Thyroid gland (tissue), 4 donors: ENCODE measurements around the gene MAP1LC3B. TPM values are rescaled to one million over a fixed set of nuclear protein-coding genes. Genes with fewer than 3 reads are reported as not detected.

Experiments
- DNase-seq, 2 donors: peaks; one replicate each; pipeline ENCODE4 v3.0.0-alpha.2; 2019
- H3K27ac ChIP-seq, 3 donors: fragments of 200-600 bp; sonication (generic); 1 replicate in 2 of 3; 2 replicates in 1 of 3; pipeline ENCODE4 v1.5.1; 2016 to 2019; ENCODE audit warnings: mild to moderate bottlenecking in 1 of 3, moderate library complexity in 1 of 3
- H3K27me3 ChIP-seq: fragments of 200-600 bp; sonication (generic); one replicate; pipeline ENCODE4 v1.5.1; 2019
- H3K36me3 ChIP-seq, 2 donors: fragments of 200-600 bp; sonication (generic); one replicate each; pipeline ENCODE4 v1.5.1; 2016 to 2019
- H3K4me1 ChIP-seq, 2 donors: fragments of 200-600 bp; sonication (generic); one replicate each; pipeline ENCODE4 v1.5.1; 2017 to 2019
- H3K4me3 ChIP-seq, 3 donors: fragments of 200-600 bp; sonication (generic); replicated peaks in 1 of 3; 1 replicate in 2 of 3; 2 replicates in 1 of 3; pipeline ENCODE4 v1.5.1; 2016; ENCODE audit warnings: mild to moderate bottlenecking in 1 of 3
- H3K9me3 ChIP-seq: fragments of 200-600 bp; sonication (generic); one replicate; pipeline ENCODE4 v1.5.1; 2017
- POLR2A ChIP-seq, 2 donors: fragments of 450-650 bp; IDR thresholded peaks; one replicate each; pipeline ENCODE4 v1.6.1; 2017; ENCODE audit warnings: antibody characterized with exemption in 2 of 2, mild to moderate bottlenecking in 2 of 2, moderate library complexity in 1 of 2
- WGBS, 2 donors: methylation state at CpG; one replicate each; pipeline ENCODE4 v1.1.5; 2017; 5-methylcytosine and 5-hydroxymethylcytosine counted together
- intact Hi-C: fragments of 100-400 bp; cut with DNase I; formaldehyde crosslinking; loops from one replicate; pipeline ENCODE4 v1.15.1; 2023
- total RNA-seq, 4 donors: library from RNA; depleted of rRNA; stranded (reverse); fragments of >200 nt; gene quantifications; one replicate each; pipeline ENCODE4 v1.2.3, GENCODE V29; 2016
- TF ChIP-seq, protein P1 (sequence below), 6 experiments: fragments of 200-600 bp in 3 of 6; fragments of 450-650 bp in 3 of 6; sonication (generic) in 3 of 6; IDR thresholded peaks; one replicate each; pipeline ENCODE4 v1.5.1; 2016 to 2019; ENCODE audit warnings: antibody characterized with exemption in 6 of 6, mild to moderate bottlenecking in 2 of 6, inconsistent platforms in 1 of 6, moderate library complexity in 1 of 6

MAP1LC3B gene
- total RNA-seq, 4 donors from 2014 or later: 51.8 to 84.3 (median 67.3) TPM

DNA sequence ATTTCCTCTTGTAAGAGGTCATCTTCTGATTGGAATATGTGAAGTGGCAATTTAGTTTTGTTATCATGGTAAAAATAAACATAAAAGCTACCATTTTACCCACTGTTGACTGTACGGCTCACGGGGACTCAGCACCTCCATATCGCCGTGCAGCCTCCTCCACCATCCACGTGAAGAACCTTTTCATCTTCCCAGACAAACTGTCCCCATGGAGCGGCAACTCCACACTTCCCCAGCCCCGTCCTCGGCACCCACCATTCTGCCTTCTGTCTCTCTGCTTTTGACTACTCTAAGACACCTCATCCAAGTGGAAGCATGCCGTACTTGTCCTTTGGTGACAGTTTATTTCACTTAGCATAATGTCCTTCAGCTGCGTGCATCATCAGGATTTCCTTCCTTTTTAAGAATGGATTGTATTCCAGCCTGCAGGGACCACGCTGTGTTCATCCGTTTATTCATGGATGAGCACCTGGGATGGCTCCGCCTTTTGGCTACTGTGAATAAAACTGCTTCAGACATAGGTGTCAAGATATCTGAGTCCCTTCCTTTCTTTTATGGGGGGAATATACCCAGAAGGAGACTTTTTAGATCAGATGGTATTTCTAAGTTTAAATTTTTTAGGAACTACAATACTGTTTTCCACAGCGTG, 22.9 kb upstream of the MAP1LC3B start:
- Histone ChIP-seq H3K27me3 (no peaks in the 10 kb centered on the region), H3K9me3 (no peaks in the 10 kb centered on the region), H3K4me1 (peaks cover 4 to 26% of the 10 kb centered on the region in 2 donors), H3K27ac (no peak overlapping the region), H3K36me3 (peaks cover 0 to 8% of the 10 kb centered on the region in 2 donors), H3K4me3 (no peak overlapping the region)
- intact Hi-C loops: no loop called here
- WGBS, 2 donors: 81 to 89% methylated on average over 14 of the region's 14 CpGs
- TF ChIP-seq, protein P1, sequence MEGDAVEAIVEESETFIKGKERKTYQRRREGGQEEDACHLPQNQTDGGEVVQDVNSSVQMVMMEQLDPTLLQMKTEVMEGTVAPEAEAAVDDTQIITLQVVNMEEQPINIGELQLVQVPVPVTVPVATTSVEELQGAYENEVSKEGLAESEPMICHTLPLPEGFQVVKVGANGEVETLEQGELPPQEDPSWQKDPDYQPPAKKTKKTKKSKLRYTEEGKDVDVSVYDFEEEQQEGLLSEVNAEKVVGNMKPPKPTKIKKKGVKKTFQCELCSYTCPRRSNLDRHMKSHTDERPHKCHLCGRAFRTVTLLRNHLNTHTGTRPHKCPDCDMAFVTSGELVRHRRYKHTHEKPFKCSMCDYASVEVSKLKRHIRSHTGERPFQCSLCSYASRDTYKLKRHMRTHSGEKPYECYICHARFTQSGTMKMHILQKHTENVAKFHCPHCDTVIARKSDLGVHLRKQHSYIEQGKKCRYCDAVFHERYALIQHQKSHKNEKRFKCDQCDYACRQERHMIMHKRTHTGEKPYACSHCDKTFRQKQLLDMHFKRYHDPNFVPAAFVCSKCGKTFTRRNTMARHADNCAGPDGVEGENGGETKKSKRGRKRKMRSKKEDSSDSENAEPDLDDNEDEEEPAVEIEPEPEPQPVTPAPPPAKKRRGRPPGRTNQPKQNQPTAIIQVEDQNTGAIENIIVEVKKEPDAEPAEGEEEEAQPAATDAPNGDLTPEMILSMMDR (IDR thresholded peaks at IDR 0.05): no peak
- no peak for TF ChIP-seq POLR2A (IDR thresholded peaks at IDR 0.05)
- no peak for DNase-seq

DNA sequence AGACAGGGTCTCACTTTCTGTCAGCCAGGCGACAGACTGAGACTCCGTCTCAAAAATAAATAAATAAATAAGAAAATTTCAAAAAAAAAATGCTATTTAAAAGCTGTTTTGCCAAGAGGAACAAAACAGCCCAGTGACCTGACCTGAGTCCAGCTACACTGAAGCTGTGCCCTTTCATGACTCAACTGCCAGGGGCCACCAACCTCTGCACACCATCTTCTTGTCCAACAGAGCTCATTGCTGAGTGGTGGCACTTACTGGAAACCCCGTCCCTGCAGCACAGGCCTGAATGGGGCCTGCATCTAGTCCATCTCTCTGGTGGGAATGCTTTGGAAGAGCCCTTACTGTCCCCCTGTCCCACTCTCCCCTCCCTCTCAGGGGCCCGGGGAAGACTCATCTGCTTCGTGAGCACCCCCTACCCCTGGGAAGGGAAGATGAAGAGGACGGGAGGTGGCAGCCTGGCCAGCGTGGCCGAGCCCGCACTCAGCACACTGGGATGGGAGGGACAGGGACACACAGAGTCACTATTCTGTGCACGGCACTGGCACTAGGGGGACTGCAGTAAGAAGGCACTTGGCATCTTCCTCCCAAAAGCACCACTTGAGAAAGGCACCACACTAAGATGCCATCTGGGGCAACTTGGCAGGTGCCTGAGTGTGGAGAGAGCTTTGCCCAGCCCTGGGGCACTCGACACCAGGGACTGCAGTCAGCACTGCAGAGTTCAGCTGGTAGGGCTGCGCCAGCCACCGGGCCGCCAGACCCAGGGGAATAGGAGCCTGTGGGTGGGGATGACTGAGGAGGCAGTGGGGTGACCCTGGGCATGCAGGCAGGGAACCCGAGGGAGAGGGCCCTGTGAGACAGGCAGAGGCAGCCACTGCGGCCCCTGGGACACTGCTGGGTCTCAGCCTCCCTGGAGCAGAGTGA, 22.1 kb upstream of the MAP1LC3B start:
- intact Hi-C loops: no loop called here
- no peak overlapping the region for H3K27ac ChIP-seq

DNA sequence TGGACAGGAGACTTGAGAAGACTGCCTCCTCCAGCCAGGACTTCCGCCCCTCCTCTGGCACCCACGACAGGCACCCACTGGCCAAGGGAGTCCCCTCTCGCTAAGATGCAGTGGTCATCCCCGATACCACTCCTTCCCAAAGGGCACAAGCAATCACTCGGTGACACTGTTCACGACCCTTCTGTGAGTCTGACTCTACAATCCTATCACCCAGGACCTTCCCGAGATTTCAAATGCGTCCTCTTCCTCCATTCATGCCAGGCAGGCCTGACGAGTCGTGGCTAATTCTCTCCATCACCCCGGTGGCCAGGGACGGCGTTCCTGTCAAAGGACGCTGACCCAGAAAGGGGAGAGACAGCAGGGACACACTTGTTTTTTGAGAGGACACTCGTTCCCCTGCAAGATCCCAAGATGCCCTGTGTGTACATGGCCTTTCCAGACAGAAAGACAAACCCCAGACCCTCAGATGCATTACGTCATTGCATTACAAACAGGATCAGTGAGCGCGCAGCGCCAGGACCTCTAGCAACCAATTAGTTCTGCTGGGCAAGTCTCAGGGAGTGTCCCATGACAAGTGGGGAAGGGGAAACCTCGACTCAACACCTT, 20.8 kb upstream of the MAP1LC3B start:
- intact Hi-C loops: no loop called here
- TF ChIP-seq POLR2A (IDR thresholded peaks at IDR 0.05): no peak
- TF ChIP-seq, protein P1 (IDR thresholded peaks at IDR 0.05): no peak
- DNase-seq: no peak
- H3K36me3 ChIP-seq: peaks cover 0 to 2% of the 10 kb centered on the region in 2 donors
- no peaks in the 10 kb centered on the region for H3K9me3 ChIP-seq
- no peak overlapping the region for H3K4me3 ChIP-seq
- WGBS, 2 donors: 82 to 88% methylated on average over 18 to 19 of the region's 20 CpGs
- H3K27me3 ChIP-seq: no peaks in the 10 kb centered on the region
- no peak overlapping the region for H3K27ac ChIP-seq
- H3K4me1 ChIP-seq: peaks cover 0 to 14% of the 10 kb centered on the region in 2 donors

More for the DNA sequence above, 22.1 kb upstream of the MAP1LC3B start:
- Histone ChIP-seq H3K4me1 (peaks cover 0 to 19% of the 10 kb centered on the region in 2 donors), H3K9me3 (no peaks in the 10 kb centered on the region), H3K4me3 (no peak overlapping the region), H3K27me3 (no peaks in the 10 kb centered on the region), H3K36me3 (peaks cover 0 to 8% of the 10 kb centered on the region in 2 donors)
- no peak for TF ChIP-seq POLR2A (IDR thresholded peaks at IDR 0.05)
- TF ChIP-seq, protein P1 (IDR thresholded peaks at IDR 0.05): no peak
- WGBS, 2 donors: 81 to 86% methylated on average over 13 to 15 of the region's 16 CpGs
- no peak for DNase-seq

DNA sequence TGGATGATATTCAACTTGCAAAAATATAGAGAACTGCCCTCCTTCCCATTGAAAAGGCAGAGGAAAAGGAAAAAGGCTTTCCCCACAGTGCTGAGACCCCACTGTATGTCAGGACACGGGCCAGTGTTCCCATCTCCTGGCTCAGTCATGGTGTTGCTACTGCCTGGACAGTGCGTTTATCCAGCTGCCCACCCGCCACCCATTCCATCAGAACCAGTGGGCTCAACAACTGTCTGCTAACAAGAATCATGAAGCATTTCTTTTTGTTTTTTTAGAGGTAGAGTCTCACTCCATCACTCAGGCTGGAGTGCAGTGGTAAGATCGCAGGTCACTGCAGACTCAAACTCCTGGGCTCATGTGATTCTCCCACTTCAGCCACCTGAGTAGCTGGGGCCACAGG, 19.8 kb upstream of the MAP1LC3B start:
- Histone ChIP-seq H3K4me3 (no peak overlapping the region), H3K9me3 (no peaks in the 10 kb centered on the region), H3K4me1 (peaks cover 0 to 14% of the 10 kb centered on the region in 2 donors), H3K27me3 (no peaks in the 10 kb centered on the region), H3K36me3 (no peaks in the 10 kb centered on the region), H3K27ac (no peak overlapping the region)
- intact Hi-C loops: no loop called here
- TF ChIP-seq, protein P1 (IDR thresholded peaks at IDR 0.05): no peak
- no peak for TF ChIP-seq POLR2A (IDR thresholded peaks at IDR 0.05)
- DNase-seq: no peak
- 89 to 91% methylated on average over 4 of the region's 4 CpGs for WGBS, 2 donors
